Mammary epithelial cell (primary cell): Measurements from ENCODE around the gene CIROP.

Source experiments
- EZH2 ChIP-seq: IDR thresholded peaks from 2 replicates; pipeline ENCODE4 v1.6.1; 2012; ENCODE audit warnings: low read length, inconsistent platforms, borderline replicate concordance
- TF ChIP-seq, protein P1 (sequence below), 2 donors: IDR thresholded peaks in 1 of 2; conservative IDR thresholded peaks in 1 of 2; 2 replicates each; pipeline ENCODE4 v1.5.1; 2011 to 2012; ENCODE audit warnings: inconsistent platforms in 2 of 2, low read length in 2 of 2, mild to moderate bottlenecking in 2 of 2, control low read depth in 1 of 2, low read depth in 1 of 2; ENCODE audit not compliant: insufficient read depth in 1 of 2; ENCODE audit errors: extremely low read depth in 1 of 2

DNA sequence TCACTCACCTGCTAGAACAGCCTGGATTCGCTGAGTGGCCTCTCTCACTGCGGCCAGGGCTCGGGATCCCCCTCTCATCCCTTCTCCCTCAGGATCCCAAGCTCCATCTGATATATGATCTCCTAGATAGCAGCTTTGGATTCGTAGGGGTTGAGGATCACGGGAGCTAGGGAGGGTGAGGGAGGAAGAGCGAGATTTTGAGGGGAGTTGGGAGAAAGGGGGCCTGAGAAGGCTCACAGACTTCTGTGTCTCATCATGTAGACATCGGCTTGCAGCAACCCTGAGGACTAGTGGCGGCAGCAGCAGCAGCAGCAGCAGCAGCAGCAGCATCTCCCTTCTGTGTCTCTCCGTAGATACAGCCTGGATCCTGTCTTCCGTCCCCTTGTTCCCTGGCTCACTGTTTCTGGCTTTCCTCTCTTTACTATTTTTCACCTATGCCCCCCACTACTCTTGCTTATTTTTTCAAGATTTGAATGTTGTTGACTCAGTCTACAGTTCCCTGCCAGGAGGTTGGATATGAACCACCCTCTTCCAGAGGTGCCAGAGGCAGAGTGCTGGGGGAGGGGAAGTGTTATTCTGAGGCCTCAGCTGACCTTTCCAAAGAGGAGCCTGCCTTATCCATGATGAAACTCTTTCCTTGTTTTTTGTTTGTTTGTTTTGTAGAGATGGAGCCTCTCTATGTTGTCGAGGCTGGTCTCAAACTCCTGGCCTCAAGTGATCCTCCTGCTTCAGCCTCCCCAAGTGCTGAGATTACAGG, at the start of gene CIROP:
- TF ChIP-seq, protein P1, sequence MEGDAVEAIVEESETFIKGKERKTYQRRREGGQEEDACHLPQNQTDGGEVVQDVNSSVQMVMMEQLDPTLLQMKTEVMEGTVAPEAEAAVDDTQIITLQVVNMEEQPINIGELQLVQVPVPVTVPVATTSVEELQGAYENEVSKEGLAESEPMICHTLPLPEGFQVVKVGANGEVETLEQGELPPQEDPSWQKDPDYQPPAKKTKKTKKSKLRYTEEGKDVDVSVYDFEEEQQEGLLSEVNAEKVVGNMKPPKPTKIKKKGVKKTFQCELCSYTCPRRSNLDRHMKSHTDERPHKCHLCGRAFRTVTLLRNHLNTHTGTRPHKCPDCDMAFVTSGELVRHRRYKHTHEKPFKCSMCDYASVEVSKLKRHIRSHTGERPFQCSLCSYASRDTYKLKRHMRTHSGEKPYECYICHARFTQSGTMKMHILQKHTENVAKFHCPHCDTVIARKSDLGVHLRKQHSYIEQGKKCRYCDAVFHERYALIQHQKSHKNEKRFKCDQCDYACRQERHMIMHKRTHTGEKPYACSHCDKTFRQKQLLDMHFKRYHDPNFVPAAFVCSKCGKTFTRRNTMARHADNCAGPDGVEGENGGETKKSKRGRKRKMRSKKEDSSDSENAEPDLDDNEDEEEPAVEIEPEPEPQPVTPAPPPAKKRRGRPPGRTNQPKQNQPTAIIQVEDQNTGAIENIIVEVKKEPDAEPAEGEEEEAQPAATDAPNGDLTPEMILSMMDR (conservative IDR thresholded peaks at IDR 0.05 in 1 of 2, IDR thresholded peaks at IDR 0.05 in 1 of 2; ENCODE audit: extremely low read depth in 1 of 2, insufficient read depth in 1 of 2, low read depth in 1 of 2, low read length in 2 of 2): no peak
- TF ChIP-seq EZH2: no peak
